GM10847 (cell line): ENCODE measurements around the gene CERS1.

Experiments used
- POLR2A ChIP-seq: IDR thresholded peaks from 2 replicates; pipeline ENCODE4 v1.6.1; 2011; ENCODE audit not compliant: insufficient read length; ENCODE audit errors: extremely low read depth

Gene CERS1

DNA sequence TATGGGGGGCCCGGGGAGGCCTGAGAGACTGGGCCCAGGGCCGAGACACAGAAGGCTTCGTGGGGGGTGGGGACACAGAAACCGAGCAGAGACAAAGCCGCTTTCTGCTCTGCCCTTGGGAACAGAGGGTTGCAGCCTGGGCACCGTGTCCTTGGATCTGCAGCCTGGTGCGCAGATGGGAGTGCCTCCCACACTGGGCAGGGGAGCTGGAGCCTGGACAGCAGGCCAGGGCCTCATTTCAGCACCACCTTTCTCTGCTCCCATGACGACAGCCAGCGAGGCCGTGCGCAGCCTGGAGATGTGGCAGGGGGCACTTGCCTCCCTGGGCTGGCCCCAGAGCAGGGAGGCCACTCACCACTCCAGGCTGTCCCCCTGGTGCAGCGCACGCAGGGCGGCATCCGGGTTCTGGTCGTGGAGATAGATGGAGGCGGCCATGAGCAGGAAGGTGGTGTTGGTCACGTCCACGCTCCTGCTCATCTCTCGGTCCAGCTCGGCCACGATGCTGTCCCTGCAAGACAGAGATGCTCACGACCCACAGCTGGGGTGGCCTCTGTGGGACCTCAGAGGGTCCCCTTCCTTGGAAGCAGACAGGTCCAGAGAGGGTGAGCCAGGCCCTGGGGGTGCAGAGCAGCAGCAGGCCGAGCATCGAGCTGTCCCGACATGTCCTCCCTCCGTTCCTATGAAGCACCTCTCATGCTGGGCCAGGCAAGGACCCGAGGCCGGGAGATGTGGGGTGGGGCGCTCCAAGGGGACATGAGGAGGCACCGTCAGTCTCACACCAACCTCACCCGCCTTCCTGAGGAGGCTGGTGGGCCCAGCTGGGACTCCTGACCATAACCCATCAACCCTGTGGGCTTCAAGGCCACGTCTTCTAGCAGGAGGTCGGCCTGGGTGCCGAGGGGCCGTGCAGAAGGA, 10.9 kb upstream of the CERS1 start:
- TF ChIP-seq POLR2A, result no peak

- no peak for TF ChIP-seq POLR2A
These were observed 9.7 kb upstream of the CERS1 start for GRCh38 chr19:18905513-18906236.

DNA sequence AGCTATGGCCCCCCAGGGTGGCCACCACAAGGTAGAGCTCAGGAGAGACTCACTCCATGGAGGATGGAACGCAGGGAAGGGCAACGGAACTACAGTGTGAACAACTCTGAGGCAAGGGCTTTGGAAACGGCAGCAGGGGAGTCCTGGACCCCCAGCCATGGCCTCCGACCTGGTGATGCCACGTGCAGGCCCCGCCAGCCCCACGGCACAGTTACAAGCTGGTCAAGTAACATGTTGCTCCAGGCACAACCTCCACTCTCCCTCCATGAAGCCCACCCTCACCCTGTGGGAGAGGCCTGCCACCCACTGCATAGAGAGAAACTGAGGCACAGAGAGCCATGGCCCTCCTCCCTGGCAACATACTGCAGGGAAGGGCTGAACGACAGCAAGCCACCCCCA, 9.1 kb upstream of the CERS1 start:
- TF ChIP-seq POLR2A, result no peak

DNA sequence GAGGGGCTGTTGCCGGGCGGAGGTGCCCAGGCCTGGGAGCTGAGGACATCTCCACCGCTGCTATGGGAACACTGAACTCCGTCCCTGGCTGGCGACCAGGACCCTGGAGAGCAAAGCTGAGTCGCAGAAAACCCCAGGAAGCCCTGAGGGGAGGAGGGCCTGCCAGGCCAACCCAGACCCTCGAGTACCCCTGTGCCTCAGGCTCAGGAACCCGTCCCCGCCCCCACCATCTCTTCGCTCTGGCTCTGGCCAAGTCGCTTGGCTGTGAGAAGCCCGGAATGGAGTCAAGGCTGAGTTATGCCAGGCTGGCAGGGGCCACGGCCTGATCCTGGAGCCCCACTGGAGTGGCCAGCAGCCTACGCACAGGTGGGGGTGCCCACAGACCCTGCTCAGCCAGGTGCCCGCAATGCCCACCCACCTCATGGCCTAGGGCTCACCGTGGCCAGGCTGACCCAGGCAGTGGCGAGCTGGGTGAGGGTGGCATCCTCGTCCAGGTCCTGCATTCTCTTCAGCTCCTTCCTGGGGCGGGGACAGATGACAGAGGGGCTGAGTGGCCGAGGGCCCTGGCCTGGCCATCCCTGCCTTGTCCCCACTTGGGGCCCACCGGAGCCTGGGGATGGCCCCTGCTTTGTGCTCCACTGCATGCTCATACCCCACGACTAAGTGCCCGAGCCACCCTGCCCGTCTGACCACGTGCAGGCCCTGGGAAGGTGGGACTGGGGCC, 8.5 kb upstream of the CERS1 start:
- TF ChIP-seq POLR2A, result no peak

- no peak for TF ChIP-seq POLR2A
These were observed 7.4 kb upstream of the CERS1 start for GRCh38 chr19:18903156-18904037.

DNA sequence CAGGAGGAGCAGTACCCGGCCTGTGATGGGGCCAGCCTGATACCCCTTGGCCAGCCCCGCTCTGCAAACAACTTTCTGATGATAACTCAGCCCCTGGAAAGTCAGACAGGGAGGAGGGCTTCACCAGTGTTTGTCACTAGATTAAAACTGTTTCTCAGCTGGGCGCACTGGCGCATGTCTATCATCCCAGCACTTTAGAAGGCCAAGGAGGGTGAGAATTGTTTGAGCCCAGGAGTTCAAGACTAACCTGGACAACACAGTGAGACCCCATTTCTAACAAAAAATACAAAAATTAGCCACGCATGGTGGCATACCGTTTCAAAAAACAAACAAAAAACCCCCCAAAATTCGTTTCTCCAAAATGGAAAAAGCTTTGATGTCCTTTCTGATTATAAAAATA, 5.5 kb upstream of the CERS1 start:
- TF ChIP-seq POLR2A, result no peak

GRCh38 chr19:18900700-18901481, 4.9 kb upstream of the CERS1 start:
- TF ChIP-seq POLR2A, result no peak

- no peak for TF ChIP-seq POLR2A
These were observed 3.9 kb upstream of the CERS1 start for GRCh38 chr19:18899624-18900560.

GRCh38 chr19:18898607-18899408, 2.9 kb upstream of the CERS1 start:
- TF ChIP-seq POLR2A, result no peak

- no peak for TF ChIP-seq POLR2A
These were observed 2.2 kb upstream of the CERS1 start for GRCh38 chr19:18898081-18898606.

GRCh38 chr19:18897094-18898029, 1.4 kb upstream of the CERS1 start:
- TF ChIP-seq POLR2A, result no peak
